Panc1 (cell line): Measurements from ENCODE around the gene WHAMM. TPM values are rescaled to one million over a fixed set of nuclear protein-coding genes. Genes with fewer than 3 reads are reported as not detected.

Source experiments
- ATAC-seq: fragments of 200-7000 bp; cut with Tn5 transposase; 2 replicates; pipeline ENCODE4 v1.9.1; 2020; ENCODE audit warnings: mild to moderate bottlenecking, moderate library complexity
- BruUV-seq: library from RNA; stranded (reverse); fragments of 400-500 nt; replicated peaks from 2 replicates; lab custom pipeline; 2021; lab: Mats Ljungman, UMichigan
- CTCF ChIA-PET: fragments of 300-600 bp; sonication (Branson Sonifier 250); formaldehyde crosslinking; loops from one replicate; lab custom pipeline; 2022; ENCODE audit warnings: antibody characterized with exemption; lab: Charles Lee
- POLR2A ChIA-PET: fragments of 300-600 bp; sonication (Branson Sonifier 250); formaldehyde crosslinking; loops from one replicate; lab custom pipeline; 2022; ENCODE audit warnings: antibody characterized with exemption; lab: Charles Lee
- DNase-seq: peaks from one replicate; pipeline ENCODE4 v3.0.0-alpha.2; 2010; ENCODE audit warnings: low read depth, low spot score
- H3K27ac ChIP-seq: 2 replicates; pipeline ENCODE4 v1.5.1; 2011; ENCODE audit warnings: mild to moderate bottlenecking, low read length, inconsistent platforms
- H3K27me3 ChIP-seq: fragments of 200-500 bp; sonication (Bioruptor generic); 2 replicates; pipeline ENCODE4 v1.6.0; 2014; ENCODE audit warnings: low read length, inconsistent platforms; ENCODE audit not compliant: control insufficient read depth, insufficient read depth
- H3K36me3 ChIP-seq: fragments of 200-500 bp; sonication (Bioruptor generic); 2 replicates; pipeline ENCODE4 v1.5.1; 2014; ENCODE audit warnings: inconsistent platforms, mild to moderate bottlenecking, low read length, moderate library complexity; ENCODE audit not compliant: control insufficient read depth, insufficient read depth
- H3K4me1 ChIP-seq: 2 replicates; pipeline ENCODE4 v1.5.1; 2011; ENCODE audit warnings: inconsistent platforms, mild to moderate bottlenecking, low read length, moderate library complexity; ENCODE audit not compliant: control insufficient read depth, insufficient read depth
- H3K4me3 ChIP-seq, 2 experiments: 2 replicates each; pipeline ENCODE4 v1.5.1; 2011 to 2012; ENCODE audit warnings: low read depth in 2 of 2, low read length in 2 of 2, mild to moderate bottlenecking in 2 of 2, inconsistent platforms in 1 of 2, moderate library complexity in 1 of 2
- H3K9me3 ChIP-seq: fragments of 200-500 bp; sonication (Bioruptor generic); 2 replicates; pipeline ENCODE4 v1.5.1; 2014; ENCODE audit warnings: low read depth, mild to moderate bottlenecking, inconsistent platforms, low read length, moderate library complexity; ENCODE audit not compliant: control insufficient read depth, insufficient read depth
- POLR2AphosphoS5 ChIP-seq: IDR thresholded peaks from 2 replicates; pipeline ENCODE4 v1.6.1; 2012; ENCODE audit warnings: mild to moderate bottlenecking, low read depth, low read length, moderate library complexity
- SIN3A ChIP-seq: IDR thresholded peaks from 2 replicates; pipeline ENCODE4 v1.6.1; 2012; ENCODE audit warnings: low read depth, mild to moderate bottlenecking, low read length, moderate library complexity, borderline replicate concordance; ENCODE audit not compliant: insufficient read depth
- TCF7L2 ChIP-seq: IDR thresholded peaks from 2 replicates; pipeline ENCODE4 v1.6.1; 2011; ENCODE audit warnings: mild to moderate bottlenecking, low read depth, low read length, inconsistent platforms
- in situ Hi-C: cut with HindIII; loops from 2 replicates; pipeline ENCODE4 v1.10.0; 2016; ENCODE audit warnings: low sequenced_read_pairs, low pct_unique_long_range_greater_than_20kb
- intact Hi-C: fragments of 100-400 bp; cut with micrococcal nuclease; formaldehyde crosslinking; loops from one replicate; pipeline ENCODE4 v1.10.0; 2022; ENCODE audit not compliant: unreplicated experiment
- total RNA-seq: library from RNA; stranded (reverse); gene quantifications from one replicate; pipeline ENCODE4 v1.2.1, GENCODE V29; 2021; ENCODE audit not compliant: unreplicated experiment
- TF ChIP-seq, protein P1 (sequence below), 2 experiments: IDR thresholded peaks; 2 replicates each; pipeline ENCODE4 v1.6.1; 2011 to 2012; ENCODE audit warnings: low read depth in 2 of 2, control low read depth in 1 of 2, low read length in 1 of 2, mild to moderate bottlenecking in 1 of 2, moderate library complexity in 1 of 2; ENCODE audit not compliant: insufficient read depth in 1 of 2
- TF ChIP-seq, protein P2 (sequence below): fragments of 450-650 bp; IDR thresholded peaks from 2 replicates; pipeline ENCODE4 v1.5.1; 2017; ENCODE audit warnings: mild to moderate bottlenecking

WHAMM gene
- total RNA-seq, 1 experiment from 2014 or later, result 8.8 TPM

DNA sequence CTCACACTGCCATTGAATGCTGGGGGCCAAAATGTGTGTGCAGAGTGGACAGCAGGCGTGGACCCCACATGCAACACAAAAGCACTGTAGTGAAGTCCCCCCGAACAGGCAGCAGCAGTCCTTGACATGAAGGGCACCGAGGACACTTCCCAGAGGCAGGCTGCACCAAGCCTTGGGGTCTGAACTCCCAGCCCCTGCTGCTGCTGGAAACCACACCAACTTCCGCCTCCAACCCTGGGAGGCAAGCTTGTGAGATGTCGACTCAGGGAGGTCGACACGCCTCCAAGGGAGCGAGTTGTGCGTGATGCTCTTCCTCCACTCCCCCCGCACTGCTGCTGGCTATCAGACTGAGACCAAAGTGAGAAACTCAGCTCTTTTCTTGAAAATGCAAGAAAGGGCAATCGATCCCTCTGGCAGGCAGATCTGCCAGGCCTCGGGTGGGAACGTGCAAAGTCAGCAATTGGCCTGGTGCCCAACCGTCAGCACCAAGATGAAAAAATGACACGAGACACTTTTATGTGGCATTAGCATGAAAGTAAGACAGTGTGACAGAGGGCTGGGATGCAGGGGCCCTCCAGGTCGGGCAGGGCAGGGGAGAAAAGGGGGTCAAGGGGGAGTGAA is 43.6 kb downstream of the WHAMM start:
- CTCF ChIA-PET, result no interaction called here
- no peak for ATAC-seq
- TF ChIP-seq TCF7L2, result no peak
- TF ChIP-seq, protein P1, sequence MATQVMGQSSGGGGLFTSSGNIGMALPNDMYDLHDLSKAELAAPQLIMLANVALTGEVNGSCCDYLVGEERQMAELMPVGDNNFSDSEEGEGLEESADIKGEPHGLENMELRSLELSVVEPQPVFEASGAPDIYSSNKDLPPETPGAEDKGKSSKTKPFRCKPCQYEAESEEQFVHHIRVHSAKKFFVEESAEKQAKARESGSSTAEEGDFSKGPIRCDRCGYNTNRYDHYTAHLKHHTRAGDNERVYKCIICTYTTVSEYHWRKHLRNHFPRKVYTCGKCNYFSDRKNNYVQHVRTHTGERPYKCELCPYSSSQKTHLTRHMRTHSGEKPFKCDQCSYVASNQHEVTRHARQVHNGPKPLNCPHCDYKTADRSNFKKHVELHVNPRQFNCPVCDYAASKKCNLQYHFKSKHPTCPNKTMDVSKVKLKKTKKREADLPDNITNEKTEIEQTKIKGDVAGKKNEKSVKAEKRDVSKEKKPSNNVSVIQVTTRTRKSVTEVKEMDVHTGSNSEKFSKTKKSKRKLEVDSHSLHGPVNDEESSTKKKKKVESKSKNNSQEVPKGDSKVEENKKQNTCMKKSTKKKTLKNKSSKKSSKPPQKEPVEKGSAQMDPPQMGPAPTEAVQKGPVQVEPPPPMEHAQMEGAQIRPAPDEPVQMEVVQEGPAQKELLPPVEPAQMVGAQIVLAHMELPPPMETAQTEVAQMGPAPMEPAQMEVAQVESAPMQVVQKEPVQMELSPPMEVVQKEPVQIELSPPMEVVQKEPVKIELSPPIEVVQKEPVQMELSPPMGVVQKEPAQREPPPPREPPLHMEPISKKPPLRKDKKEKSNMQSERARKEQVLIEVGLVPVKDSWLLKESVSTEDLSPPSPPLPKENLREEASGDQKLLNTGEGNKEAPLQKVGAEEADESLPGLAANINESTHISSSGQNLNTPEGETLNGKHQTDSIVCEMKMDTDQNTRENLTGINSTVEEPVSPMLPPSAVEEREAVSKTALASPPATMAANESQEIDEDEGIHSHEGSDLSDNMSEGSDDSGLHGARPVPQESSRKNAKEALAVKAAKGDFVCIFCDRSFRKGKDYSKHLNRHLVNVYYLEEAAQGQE (IDR thresholded peaks at IDR 0.05; ENCODE audit: insufficient read depth in 1 of 2, low read depth in 2 of 2, low read length in 1 of 2), result no peak
- TF ChIP-seq SIN3A, result no peak
- TF ChIP-seq, protein P2, sequence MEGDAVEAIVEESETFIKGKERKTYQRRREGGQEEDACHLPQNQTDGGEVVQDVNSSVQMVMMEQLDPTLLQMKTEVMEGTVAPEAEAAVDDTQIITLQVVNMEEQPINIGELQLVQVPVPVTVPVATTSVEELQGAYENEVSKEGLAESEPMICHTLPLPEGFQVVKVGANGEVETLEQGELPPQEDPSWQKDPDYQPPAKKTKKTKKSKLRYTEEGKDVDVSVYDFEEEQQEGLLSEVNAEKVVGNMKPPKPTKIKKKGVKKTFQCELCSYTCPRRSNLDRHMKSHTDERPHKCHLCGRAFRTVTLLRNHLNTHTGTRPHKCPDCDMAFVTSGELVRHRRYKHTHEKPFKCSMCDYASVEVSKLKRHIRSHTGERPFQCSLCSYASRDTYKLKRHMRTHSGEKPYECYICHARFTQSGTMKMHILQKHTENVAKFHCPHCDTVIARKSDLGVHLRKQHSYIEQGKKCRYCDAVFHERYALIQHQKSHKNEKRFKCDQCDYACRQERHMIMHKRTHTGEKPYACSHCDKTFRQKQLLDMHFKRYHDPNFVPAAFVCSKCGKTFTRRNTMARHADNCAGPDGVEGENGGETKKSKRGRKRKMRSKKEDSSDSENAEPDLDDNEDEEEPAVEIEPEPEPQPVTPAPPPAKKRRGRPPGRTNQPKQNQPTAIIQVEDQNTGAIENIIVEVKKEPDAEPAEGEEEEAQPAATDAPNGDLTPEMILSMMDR, result no peak
- TF ChIP-seq POLR2AphosphoS5, result no peak
- Histone ChIP-seq H3K9me3 (no peaks in the 10 kb centered on the region), H3K27me3 (no peaks in the 10 kb centered on the region), H3K4me1 (no peaks in the 10 kb centered on the region), H3K4me3 (no peak overlapping the region), H3K36me3 (no peaks in the 10 kb centered on the region), H3K27ac (no peak overlapping the region)
- POLR2A ChIA-PET, result no interaction called here
- in situ Hi-C loops, result no loop called here
- DNase-seq, result no peak
- intact Hi-C loops, result no loop called here
- BruUV-seq, result no TSS peak

DNA sequence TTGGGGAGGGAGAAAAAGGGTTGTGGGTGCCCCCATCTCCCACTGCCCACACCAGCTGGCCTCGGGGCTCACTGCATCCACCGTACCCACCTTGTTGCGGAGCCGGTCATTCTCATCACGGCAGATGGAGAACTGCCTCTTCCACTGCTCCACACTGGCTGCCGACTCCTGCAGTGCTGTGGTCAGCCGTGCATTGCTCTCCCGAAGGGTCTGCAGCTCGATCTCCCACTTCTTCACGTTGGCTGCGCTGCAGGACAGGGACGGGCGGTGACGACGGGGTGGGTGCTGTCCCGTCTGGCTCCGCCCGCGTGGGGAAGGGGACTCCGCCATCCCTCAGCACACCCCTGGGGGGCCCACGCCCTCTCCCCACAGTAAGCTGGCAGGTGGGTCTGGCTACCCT is 45.1 kb downstream of the WHAMM start:
- Histone ChIP-seq H3K27me3 (no peaks in the 10 kb centered on the region), H3K9me3 (no peaks in the 10 kb centered on the region), H3K4me3 (no peak overlapping the region), H3K4me1 (no peaks in the 10 kb centered on the region), H3K27ac (no peak overlapping the region), H3K36me3 (no peaks in the 10 kb centered on the region)
- TF ChIP-seq, protein P1 (IDR thresholded peaks at IDR 0.05; ENCODE audit: insufficient read depth in 1 of 2, low read depth in 2 of 2, low read length in 1 of 2), result no peak
- TF ChIP-seq, protein P2, result no peak
- TF ChIP-seq SIN3A (no peak), TCF7L2 (no peak), POLR2AphosphoS5 (no peak)
- DNase-seq (no peak), ATAC-seq (no peak)
- CTCF ChIA-PET, result no interaction called here
- POLR2A ChIA-PET, result no interaction called here
- in situ Hi-C loops (no loop called here), intact Hi-C loops (no loop called here)
- BruUV-seq, result no TSS peak
